Muscle of leg (tissue), 16 donors: ENCODE results near the gene ZNG1A. TPM values are rescaled to one million over a fixed set of nuclear protein-coding genes. Genes with fewer than 3 reads are reported as not detected.
"Not testable (repeated sequence)": the region's sequence is repeated elsewhere in the genome, so short reads cannot be mapped to it uniquely, and the experiment has no call there.

Experiments used
- DNase-seq: peaks from one replicate; pipeline ENCODE4 v3.0.0; 2013
- H3K27ac ChIP-seq: one replicate; pipeline ENCODE4 v1.5.1; 2013; ENCODE audit warnings: mild to moderate bottlenecking, low read length, control low read depth
- H3K27me3 ChIP-seq: one replicate; pipeline ENCODE4 v1.6.1; 2013; ENCODE audit warnings: low read length; ENCODE audit not compliant: control insufficient read depth, insufficient read depth
- H3K36me3 ChIP-seq: one replicate; pipeline ENCODE4 v1.6.1; 2013; ENCODE audit warnings: low read length; ENCODE audit not compliant: control insufficient read depth, insufficient read depth
- H3K4me1 ChIP-seq: one replicate; pipeline ENCODE4 v1.6.1; 2013; ENCODE audit warnings: low read length; ENCODE audit not compliant: control insufficient read depth, insufficient read depth
- H3K4me3 ChIP-seq: one replicate; pipeline ENCODE4 v1.5.1; 2013; ENCODE audit warnings: low read length, control low read depth
- H3K9me3 ChIP-seq: replicated peaks from 2 replicates; pipeline ENCODE4 v1.6.1; 2013; ENCODE audit warnings: low read depth, low read length; ENCODE audit not compliant: control insufficient read depth
- WGBS: methylation state at CpG from one replicate; pipeline ENCODE4 v1.1.5; 2013; ENCODE audit warnings: missing lambda C conversion rate; ENCODE audit not compliant: insufficient coverage; 5-methylcytosine and 5-hydroxymethylcytosine counted together
- long read RNA-seq, 11 donors: transcript quantifications; one replicate each; lab custom pipeline, GENCODE V29; 2026
- polyA plus RNA-seq, 8 donors: library from polyadenylated mRNA; unstranded; fragments of 120-200 nt; gene quantifications; one replicate each; pipeline versions ENCODE4 v1.2.1 to v1.2.3, GENCODE V29; 2013; ENCODE audit warnings: inconsistent platforms in 1 of 8, low replicate concordance in 1 of 8; ENCODE audit not compliant: insufficient read length in 8 of 8, insufficient read depth in 1 of 8
- total RNA-seq: library from RNA; stranded (reverse); fragments of 120-200 nt; gene quantifications from one replicate; pipeline ENCODE4 v1.2.4, GENCODE V29; 2013

The ZNG1A gene
- total RNA-seq: 37.7 TPM
- 10 to 100 TPM; 32.2 to 69.2 (median 47.6) TPM for polyA plus RNA-seq
- long read RNA-seq, donor 1, transcript CBWD1-206 (3 exons, 1,731 nt): minor isoform, 6 of 17 reads
- long read RNA-seq, donor 1, transcript CBWD1-202 (15 exons, 1,706 nt): major isoform, 7 of 17 reads
- long read RNA-seq, donor 1, partial matches to known transcripts: 0 of 17 reads
- long read RNA-seq, donor 1, other reads (novel, unspliced or antisense): 0 of 17 reads
- long read RNA-seq, donor 2, partial matches to known transcripts: 0 of 7 reads
- long read RNA-seq, donor 2, other reads (novel, unspliced or antisense): 0 of 7 reads
- long read RNA-seq, donor 3, transcript CBWD1-206 (3 exons, 1,731 nt): major isoform, 26 of 70 reads
- long read RNA-seq, donor 3, transcript CBWD1-202 (15 exons, 1,706 nt): minor isoform, 25 of 70 reads
- long read RNA-seq, donor 3, partial matches to known transcripts: 13 of 70 reads
- long read RNA-seq, donor 3, other reads (novel, unspliced or antisense): 0 of 70 reads
- long read RNA-seq, donor 4, transcript CBWD1-202 (15 exons, 1,706 nt): major isoform, 10 of 21 reads
- long read RNA-seq, donor 4, transcript CBWD1-205 (4 exons, 1,807 nt): minor isoform, 5 of 21 reads
- long read RNA-seq, donor 4, partial matches to known transcripts: 5 of 21 reads
- long read RNA-seq, donor 4, other reads (novel, unspliced or antisense): 0 of 21 reads
- long read RNA-seq, donor 5, transcript CBWD1-205 (4 exons, 1,807 nt): minor isoform, 12 of 64 reads
- long read RNA-seq, donor 5, transcript CBWD1-202 (15 exons, 1,706 nt): major isoform, 13 of 64 reads
- long read RNA-seq, donor 5, partial matches to known transcripts: 33 of 64 reads
- long read RNA-seq, donor 5, other reads (novel, unspliced or antisense): 0 of 64 reads
- long read RNA-seq, donor 6, transcript CBWD1-205 (4 exons, 1,807 nt): minor isoform, 6 of 145 reads
- long read RNA-seq, donor 6, transcript CBWD1-206 (3 exons, 1,731 nt): major isoform, 66 of 145 reads
- long read RNA-seq, donor 6, transcript CBWD1-201 (16 exons, 1,771 nt): minor isoform, 8 of 145 reads
- long read RNA-seq, donor 6, transcript CBWD1-202 (15 exons, 1,706 nt): minor isoform, 22 of 145 reads
- long read RNA-seq, donor 6, partial matches to known transcripts: 40 of 145 reads
- long read RNA-seq, donor 6, other reads (novel, unspliced or antisense): 0 of 145 reads
- long read RNA-seq, donor 7, transcript CBWD1-205 (4 exons, 1,807 nt): minor isoform, 7 of 84 reads
- long read RNA-seq, donor 7, transcript CBWD1-202 (15 exons, 1,706 nt): minor isoform, 18 of 84 reads
- long read RNA-seq, donor 7, transcript CBWD1-206 (3 exons, 1,731 nt): major isoform, 31 of 84 reads
- long read RNA-seq, donor 7, partial matches to known transcripts: 26 of 84 reads
- long read RNA-seq, donor 7, other reads (novel, unspliced or antisense): 0 of 84 reads
- long read RNA-seq, donor 8, partial matches to known transcripts: 10 of 20 reads
- long read RNA-seq, donor 8, other reads (novel, unspliced or antisense): 0 of 20 reads
- long read RNA-seq, donor 9, transcript CBWD1-202 (15 exons, 1,706 nt): major isoform, 15 of 61 reads
- long read RNA-seq, donor 9, transcript CBWD1-206 (3 exons, 1,731 nt): major isoform, 15 of 61 reads
- long read RNA-seq, donor 9, partial matches to known transcripts: 25 of 61 reads
- long read RNA-seq, donor 9, other reads (novel, unspliced or antisense): 0 of 61 reads
- long read RNA-seq, donor 10, transcript CBWD1-206 (3 exons, 1,731 nt): minor isoform, 13 of 72 reads
- long read RNA-seq, donor 10, transcript CBWD1-202 (15 exons, 1,706 nt): major isoform, 18 of 72 reads
- long read RNA-seq, donor 10, partial matches to known transcripts: 35 of 72 reads
- long read RNA-seq, donor 10, other reads (novel, unspliced or antisense): 0 of 72 reads
- long read RNA-seq, donor 11, transcript CBWD1-206 (3 exons, 1,731 nt): major isoform, 9 of 41 reads
- long read RNA-seq, donor 11, transcript CBWD1-202 (15 exons, 1,706 nt): minor isoform, 6 of 41 reads
- long read RNA-seq, donor 11, partial matches to known transcripts: 20 of 41 reads
- long read RNA-seq, donor 11, other reads (novel, unspliced or antisense): 0 of 41 reads

- no CpG with 5 or more reads among the region's 32 CpGs for WGBS
- peak; percentile 57 for DNase-seq
- not testable (repeated sequence) for H3K4me1 ChIP-seq, H3K27me3 ChIP-seq, H3K36me3 ChIP-seq, H3K9me3 ChIP-seq
- Histone ChIP-seq H3K27ac (peak within 1 kb of the TSS; percentile 69), H3K4me3 (peak within 1 kb of the TSS; percentile 43)
These were observed at the start of gene ZNG1A for GRCh38 chr9:178970-179383. Gene ZNG1A, minus strand, starts transcription at chr9:179056. Its CDS starts 87 bp downstream, at chr9:178969.

GRCh38 chr9:227860-228259 lies 49.0 kb upstream of the ZNG1A start:
- no peaks in the 10 kb centered on the region for H3K27me3 ChIP-seq
- H3K36me3 ChIP-seq: no peaks in the 10 kb centered on the region
- peak; percentile 13 for DNase-seq
- H3K27ac ChIP-seq: no peak overlapping the region
- H3K4me3 ChIP-seq: no peak overlapping the region
- H3K4me1 ChIP-seq: no peaks in the 10 kb centered on the region
- 75% methylated on average over 2 of the region's 3 CpGs for WGBS
- no peaks in the 10 kb centered on the region for H3K9me3 ChIP-seq

GRCh38 chr9:224582-225520 lies 46.0 kb upstream of the ZNG1A start:
- H3K4me1 ChIP-seq: no peaks in the 10 kb centered on the region
- H3K27me3 ChIP-seq: no peaks in the 10 kb centered on the region
- H3K9me3 ChIP-seq: no peaks in the 10 kb centered on the region
- 100% methylated on average over 1 of the region's 3 CpGs for WGBS
- no peak overlapping the region for H3K27ac ChIP-seq
- no peak for DNase-seq
- H3K4me3 ChIP-seq: no peak overlapping the region
- no peaks in the 10 kb centered on the region for H3K36me3 ChIP-seq

- Histone ChIP-seq H3K4me1 (no peaks in the 10 kb centered on the region), H3K36me3 (no peaks in the 10 kb centered on the region), H3K4me3 (no peak overlapping the region), H3K27ac (no peak overlapping the region), H3K27me3 (peaks cover 1% of the 10 kb centered on the region), H3K9me3 (no peaks in the 10 kb centered on the region)
- WGBS: no CpG with 5 or more reads among the region's 5 CpGs
- DNase-seq: no peak
These were observed 45.2 kb upstream of the ZNG1A start for GRCh38 chr9:224026-224425.

- Histone ChIP-seq H3K9me3 (no peaks in the 10 kb centered on the region), H3K4me1 (no peaks in the 10 kb centered on the region), H3K4me3 (no peak overlapping the region), H3K36me3 (no peaks in the 10 kb centered on the region), H3K27ac (no peak overlapping the region), H3K27me3 (peaks cover 2% of the 10 kb centered on the region)
- no CpG with 5 or more reads among the region's 3 CpGs for WGBS
- DNase-seq: no peak
These were observed 44.3 kb upstream of the ZNG1A start for GRCh38 chr9:223152-223551.

GRCh38 chr9:221989-222776 lies 43.3 kb upstream of the ZNG1A start:
- no CpG with 5 or more reads among the region's 6 CpGs for WGBS
- H3K27ac ChIP-seq: no peak overlapping the region
- no peaks in the 10 kb centered on the region for H3K36me3 ChIP-seq
- H3K4me3 ChIP-seq: no peak overlapping the region
- no peaks in the 10 kb centered on the region for H3K9me3 ChIP-seq
- peak; percentile 25 for DNase-seq
- no peaks in the 10 kb centered on the region for H3K4me1 ChIP-seq
- H3K27me3 ChIP-seq: peaks cover 3% of the 10 kb centered on the region

- peak; percentile 9 for DNase-seq
- Histone ChIP-seq H3K4me1 (peaks cover 4% of the 10 kb centered on the region), H3K9me3 (no peaks in the 10 kb centered on the region), H3K27ac (no peak overlapping the region), H3K27me3 (peaks cover 12% of the 10 kb centered on the region), H3K4me3 (no peak overlapping the region), H3K36me3 (no peaks in the 10 kb centered on the region)
- no CpG with 5 or more reads among the region's 7 CpGs for WGBS
These were observed 41.0 kb upstream of the ZNG1A start for GRCh38 chr9:219670-220365.
